ENCODE data around the gene TST. TPM values are rescaled to one million over a fixed set of nuclear protein-coding genes. Genes with fewer than 3 reads are reported as not detected.

Gene TST
- total and polyA plus RNA-seq, 9 of the 15 experiments (the other 6 are each of a cell fraction or from before 2014, with no cell fraction given), result 1.4 to 26.9 (median 12.4) TPM

- Histone ChIP-seq H3K9ac (ENCODE audit: insufficient read depth in 1 of 2, low read depth in 2 of 2, low read length in 2 of 2) (no peak overlapping the region), H3K4me1 (replicated peaks in 1 of 2; ENCODE audit: control insufficient read depth in 2 of 2, insufficient read depth in 2 of 2, low read length in 2 of 2) (peaks cover 6 to 7% of the 10 kb centered on the region in 2 experiments; a peak in 3 of 5 replicates), H3K27ac (ENCODE audit: extremely low read depth, low read depth, low read length) (no peak overlapping the region), H3K79me2 (ENCODE audit: control insufficient read depth, insufficient read depth, low read length) (no peaks in the 10 kb centered on the region), H4K20me1 (replicated peaks; ENCODE audit: control insufficient read depth, insufficient read depth, low read length) (no peaks in the 10 kb centered on the region), H3K9me1 (ENCODE audit: control insufficient read depth, insufficient read depth, low read length) (no peaks in the 10 kb centered on the region), H3K4me2 (ENCODE audit: insufficient read depth, low read length) (no peak overlapping the region), H3K36me3 (ENCODE audit: control insufficient read depth, insufficient read depth, low read length) (no peaks in the 10 kb centered on the region), H3K27me3 (ENCODE audit: control insufficient read depth in 2 of 2, insufficient read depth in 2 of 2, low read length in 2 of 2) (peaks cover 2 to 10% of the 10 kb centered on the region in 2 experiments; a peak in 2 of 5 replicates), H3K9me3 (replicated peaks; ENCODE audit: control insufficient read depth, insufficient read depth, low read depth, low read length) (no peaks in the 10 kb centered on the region), H2AFZ (ENCODE audit: low read depth, low read length) (no peak overlapping the region), H3K4me3 (no peak overlapping the region)
- ATAC-seq (no peak), FAIRE-seq (no peak), DNase-seq (ENCODE audit: extremely low read depth in 1 of 4, low spot score in 3 of 4) (peak in 1 of 4 experiments; percentile 18)
- intact Hi-C loops (cut with micrococcal nuclease) (no loop called here), in situ Hi-C loops (cut with MboI) (no loop called here)
- ChIA-PET CTCF (ENCODE audit: low intra/inter-chr PET ratio) (no interaction called here), POLR2A (interaction anchor here (0.7 to 1.1 kb wide), 2 partner anchors 10 to 119 kb away, joined by 3 to 5 read pairs; no protein-coding TSS in a partner anchor)
- 0% methylated on average over 2 of the region's 2 CpGs for WGBS (ENCODE audit: insufficient coverage, low coverage, missing lambda C conversion rate)
- TF ChIP-seq KDM1A (IDR thresholded peaks at IDR 0.05), result peak; percentile 37 to 48; a peak in 2 of 4 replicates
- peak in 1 of 2 experiments; percentile 69; a peak in 2 of 4 replicates for TF ChIP-seq RCOR1 (IDR thresholded peaks at IDR 0.05; ENCODE audit: borderline replicate concordance in 1 of 2, low read depth in 2 of 2, low read length in 2 of 2)
- TF ChIP-seq TCF3 (CRISPR knock-in tag; IDR thresholded peaks at IDR 0.05), result 0 out of 2 replicates have a peak, but pooled peaks have one; percentile 27
- no peak for TF ChIP-seq SRF (CRISPR knock-in tag; IDR thresholded peaks at IDR 0.05)
- TF ChIP-seq CEBPB (tag; IDR thresholded peaks at IDR 0.05), result no peak
- no TSS peak for BruUV-seq (replicated peaks)
Observed at GRCh38 chr22:37008365-37008764, 10.9 kb downstream of the TST start.

DNA sequence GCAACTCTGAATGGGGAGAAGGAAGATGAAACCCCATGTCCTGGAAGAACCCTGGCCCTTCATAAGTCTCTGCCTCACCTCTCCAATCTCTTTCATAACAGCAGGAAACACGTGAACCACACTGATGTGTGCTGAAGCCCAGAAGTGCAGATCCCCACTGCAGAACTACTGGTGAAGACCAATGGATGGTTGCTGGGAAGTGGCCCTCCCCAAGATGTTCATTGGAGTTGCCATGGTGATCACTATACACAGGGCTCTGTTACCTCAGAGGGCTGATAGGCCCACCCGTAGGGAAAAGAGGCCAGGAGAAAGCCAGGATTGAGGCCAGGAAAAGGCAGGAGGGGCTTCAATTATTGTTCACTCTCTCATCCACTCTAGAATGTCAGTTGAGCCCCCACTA is 11.6 kb downstream of the TST start:
- CTCF ChIA-PET (ENCODE audit: low intra/inter-chr PET ratio), result no interaction called here
- BruUV-seq (replicated peaks), result no TSS peak
- intact Hi-C loops (cut with micrococcal nuclease) (no loop called here), in situ Hi-C loops (cut with MboI) (no loop called here)
- Histone ChIP-seq H3K36me3 (ENCODE audit: control insufficient read depth, insufficient read depth, low read length) (no peaks in the 10 kb centered on the region), H3K9me1 (ENCODE audit: control insufficient read depth, insufficient read depth, low read length) (no peaks in the 10 kb centered on the region), H4K20me1 (replicated peaks; ENCODE audit: control insufficient read depth, insufficient read depth, low read length) (no peaks in the 10 kb centered on the region), H2AFZ (ENCODE audit: low read depth, low read length) (no peak overlapping the region), H3K27ac (ENCODE audit: extremely low read depth, low read depth, low read length) (no peak overlapping the region), H3K4me1 (replicated peaks in 1 of 2; ENCODE audit: control insufficient read depth in 2 of 2, insufficient read depth in 2 of 2, low read length in 2 of 2) (peaks cover 6 to 7% of the 10 kb centered on the region in 2 experiments; a peak in 3 of 5 replicates), H3K4me2 (ENCODE audit: insufficient read depth, low read length) (no peak overlapping the region), H3K9ac (ENCODE audit: insufficient read depth in 1 of 2, low read depth in 2 of 2, low read length in 2 of 2) (no peak overlapping the region), H3K79me2 (ENCODE audit: control insufficient read depth, insufficient read depth, low read length) (no peaks in the 10 kb centered on the region), H3K4me3 (no peak overlapping the region), H3K9me3 (replicated peaks; ENCODE audit: control insufficient read depth, insufficient read depth, low read depth, low read length) (no peaks in the 10 kb centered on the region), H3K27me3 (ENCODE audit: control insufficient read depth in 2 of 2, insufficient read depth in 2 of 2, low read length in 2 of 2) (peaks cover 2 to 10% of the 10 kb centered on the region in 2 experiments; a peak in 2 of 5 replicates)
- TF ChIP-seq MTF1 (CRISPR knock-in tag; IDR thresholded peaks at IDR 0.05; ENCODE audit: borderline replicate concordance) (no peak), RFX1 (IDR thresholded peaks at IDR 0.05) (peak; percentile 64)
- WGBS (ENCODE audit: insufficient coverage, low coverage, missing lambda C conversion rate), result 0% methylated on average over 2 of the region's 2 CpGs
- no peak for FAIRE-seq
- no peak for DNase-seq (ENCODE audit: extremely low read depth in 1 of 4, low spot score in 3 of 4)
- ATAC-seq, result no peak
- POLR2A ChIA-PET, result no interaction called here

Data from K562 (cell line).